ENCODE data around the gene LYPLAL1. TPM values are rescaled to one million over a fixed set of nuclear protein-coding genes. Genes with fewer than 3 reads are reported as not detected.

LYPLAL1 gene
- total RNA-seq, 1 experiment from 2014 or later, result 20.7 TPM

GRCh38 chr1:219177940-219178339, 4.3 kb downstream of the LYPLAL1 start:
- ATAC-seq, result no peak
- DNase-seq (ENCODE audit: low spot score), result no peak
- Mint-ChIP-seq H3K4me1 (peaks cover 30% of the 10 kb centered on the region), H3K4me3 (no peak overlapping the region), H3K27ac (no peak overlapping the region), H3K36me3 (peaks cover 3% of the 10 kb centered on the region; the same call in 1 of the 2 replicates), H3K27me3 (ENCODE audit: low read depth) (no peaks in the 10 kb centered on the region), H3K9me3 (peaks cover 2% of the 10 kb centered on the region; the same call in 1 of the 2 replicates)
- POLR2A ChIA-PET, result no interaction called here
- TF ChIP-seq, protein P1, sequence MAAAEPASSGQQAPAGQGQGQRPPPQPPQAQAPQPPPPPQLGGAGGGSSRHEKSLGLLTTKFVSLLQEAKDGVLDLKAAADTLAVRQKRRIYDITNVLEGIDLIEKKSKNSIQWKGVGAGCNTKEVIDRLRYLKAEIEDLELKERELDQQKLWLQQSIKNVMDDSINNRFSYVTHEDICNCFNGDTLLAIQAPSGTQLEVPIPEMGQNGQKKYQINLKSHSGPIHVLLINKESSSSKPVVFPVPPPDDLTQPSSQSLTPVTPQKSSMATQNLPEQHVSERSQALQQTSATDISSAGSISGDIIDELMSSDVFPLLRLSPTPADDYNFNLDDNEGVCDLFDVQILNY (CRISPR knock-in tag; IDR thresholded peaks at IDR 0.05), result no peak
- TF ChIP-seq CBFB (CRISPR knock-in tag; IDR thresholded peaks at IDR 0.05; ENCODE audit: low read depth) (no peak), NR2C2 (CRISPR knock-in tag; IDR thresholded peaks at IDR 0.05) (no peak), MYBL2 (CRISPR knock-in tag; IDR thresholded peaks at IDR 0.05) (no peak), USF2 (CRISPR knock-in tag; IDR thresholded peaks at IDR 0.05) (no peak), SP1 (CRISPR knock-in tag; conservative IDR thresholded peaks at IDR 0.05) (no peak), ZNF138 (CRISPR knock-in tag; conservative IDR thresholded peaks at IDR 0.05) (no peak), IRF2 (CRISPR knock-in tag; IDR thresholded peaks at IDR 0.05; ENCODE audit: borderline replicate concordance, low read depth) (no peak), CREM (CRISPR knock-in tag; IDR thresholded peaks at IDR 0.05) (no peak), ZNF121 (CRISPR knock-in tag; IDR thresholded peaks at IDR 0.05) (no peak), ATF6 (CRISPR knock-in tag; IDR thresholded peaks at IDR 0.05) (no peak), NFYB (CRISPR knock-in tag; conservative IDR thresholded peaks at IDR 0.05; ENCODE audit: low read depth) (no peak)
- TF ChIP-seq, protein P2, sequence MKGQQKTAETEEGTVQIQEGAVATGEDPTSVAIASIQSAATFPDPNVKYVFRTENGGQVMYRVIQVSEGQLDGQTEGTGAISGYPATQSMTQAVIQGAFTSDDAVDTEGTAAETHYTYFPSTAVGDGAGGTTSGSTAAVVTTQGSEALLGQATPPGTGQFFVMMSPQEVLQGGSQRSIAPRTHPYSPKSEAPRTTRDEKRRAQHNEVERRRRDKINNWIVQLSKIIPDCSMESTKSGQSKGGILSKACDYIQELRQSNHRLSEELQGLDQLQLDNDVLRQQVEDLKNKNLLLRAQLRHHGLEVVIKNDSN (CRISPR knock-in tag; IDR thresholded peaks at IDR 0.05), result no peak
- CTCF ChIA-PET, result no interaction called here

DNA sequence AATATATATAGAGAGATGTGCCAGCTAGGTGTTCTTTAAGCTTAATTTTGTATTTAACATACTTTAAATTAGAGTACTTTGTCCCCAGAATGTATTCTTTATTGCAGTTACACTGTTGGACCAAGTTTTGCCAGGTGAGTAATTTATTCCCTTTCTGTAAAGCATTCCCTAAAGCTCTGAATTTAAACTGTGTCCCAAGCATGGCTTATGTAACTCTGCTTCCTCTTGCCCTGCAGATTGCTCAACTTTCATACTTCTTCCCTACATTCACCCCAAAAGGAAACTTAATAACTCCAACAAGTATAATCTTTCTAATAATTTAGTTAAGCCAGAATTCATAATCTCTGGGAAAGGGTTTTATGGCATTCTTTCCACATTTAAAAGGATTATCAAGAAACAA, 5.6 kb downstream of the LYPLAL1 start:
- TF ChIP-seq CBFB (CRISPR knock-in tag; IDR thresholded peaks at IDR 0.05; ENCODE audit: low read depth) (no peak), ZNF396 (CRISPR knock-in tag; IDR thresholded peaks at IDR 0.05; ENCODE audit: borderline replicate concordance) (no peak), GABPB1 (CRISPR knock-in tag; IDR thresholded peaks at IDR 0.05) (no peak), ZNF281 (CRISPR knock-in tag; IDR thresholded peaks at IDR 0.05) (no peak), NR1H2 (CRISPR knock-in tag; IDR thresholded peaks at IDR 0.05) (no peak)
- TF ChIP-seq, protein P2 (CRISPR knock-in tag; IDR thresholded peaks at IDR 0.05), result no peak
- Mint-ChIP-seq H3K27me3 (ENCODE audit: low read depth) (no peaks in the 10 kb centered on the region), H3K4me1 (peaks cover 36% of the 10 kb centered on the region), H3K36me3 (peaks cover 3% of the 10 kb centered on the region; the same call in 1 of the 2 replicates), H3K27ac (no peak overlapping the region), H3K9me3 (no peaks in the 10 kb centered on the region), H3K4me3 (no peak overlapping the region)
- ATAC-seq (no peak), DNase-seq (ENCODE audit: low spot score) (no peak)
- ChIA-PET POLR2A (no interaction called here), CTCF (interaction anchor here (0.6 kb wide), 1 partner anchor 169 kb away, joined by 3 read pairs; no protein-coding TSS in a partner anchor)

Measured in WTC11 (cell line).